ENCODE measurements around the gene PSPC1.
A peak's percentile ranks its signal among the peaks of the same experiment; 100 is the strongest.
"Not testable (repeated sequence)": the region's sequence is repeated elsewhere in the genome, so short reads cannot be mapped to it uniquely, and the experiment has no call there.

The PSPC1 gene

GRCh38 chr13:19695829-19696228 is 86.9 kb downstream of the PSPC1 start:
- H3K27ac ChIP-seq, result no peak overlapping the region
- TF ChIP-seq, protein P1, sequence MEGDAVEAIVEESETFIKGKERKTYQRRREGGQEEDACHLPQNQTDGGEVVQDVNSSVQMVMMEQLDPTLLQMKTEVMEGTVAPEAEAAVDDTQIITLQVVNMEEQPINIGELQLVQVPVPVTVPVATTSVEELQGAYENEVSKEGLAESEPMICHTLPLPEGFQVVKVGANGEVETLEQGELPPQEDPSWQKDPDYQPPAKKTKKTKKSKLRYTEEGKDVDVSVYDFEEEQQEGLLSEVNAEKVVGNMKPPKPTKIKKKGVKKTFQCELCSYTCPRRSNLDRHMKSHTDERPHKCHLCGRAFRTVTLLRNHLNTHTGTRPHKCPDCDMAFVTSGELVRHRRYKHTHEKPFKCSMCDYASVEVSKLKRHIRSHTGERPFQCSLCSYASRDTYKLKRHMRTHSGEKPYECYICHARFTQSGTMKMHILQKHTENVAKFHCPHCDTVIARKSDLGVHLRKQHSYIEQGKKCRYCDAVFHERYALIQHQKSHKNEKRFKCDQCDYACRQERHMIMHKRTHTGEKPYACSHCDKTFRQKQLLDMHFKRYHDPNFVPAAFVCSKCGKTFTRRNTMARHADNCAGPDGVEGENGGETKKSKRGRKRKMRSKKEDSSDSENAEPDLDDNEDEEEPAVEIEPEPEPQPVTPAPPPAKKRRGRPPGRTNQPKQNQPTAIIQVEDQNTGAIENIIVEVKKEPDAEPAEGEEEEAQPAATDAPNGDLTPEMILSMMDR (IDR thresholded peaks at IDR 0.05), result no peak
- TF ChIP-seq ZFX (IDR thresholded peaks at IDR 0.05; ENCODE audit: borderline replicate concordance), result no peak

DNA sequence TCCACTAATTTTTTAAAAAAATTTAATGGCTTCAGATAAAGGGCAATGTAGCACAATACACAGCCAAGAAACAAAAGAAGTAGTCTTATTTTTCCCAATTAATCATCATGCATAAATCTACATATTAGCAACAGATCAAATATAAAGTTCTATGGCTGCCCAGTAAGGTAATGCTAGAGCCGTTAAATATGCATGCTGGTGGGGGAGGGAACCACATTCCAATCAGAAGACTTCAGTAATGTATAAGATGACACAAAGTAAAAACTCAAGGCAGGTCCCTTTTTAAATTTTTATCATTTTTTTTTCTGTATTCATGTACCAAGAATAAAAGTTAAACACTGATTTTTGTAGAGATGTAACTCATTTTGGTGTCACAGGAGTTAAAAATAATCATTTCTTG is 87.3 kb downstream of the PSPC1 start:
- no peak overlapping the region for H3K27ac ChIP-seq
- TF ChIP-seq ZFX (IDR thresholded peaks at IDR 0.05; ENCODE audit: borderline replicate concordance), result no peak
- TF ChIP-seq, protein P1 (IDR thresholded peaks at IDR 0.05), result no peak

- not testable (repeated sequence) for H3K27ac ChIP-seq
These were observed 91.3 kb downstream of the PSPC1 start for GRCh38 chr13:19691447-19691846.

DNA sequence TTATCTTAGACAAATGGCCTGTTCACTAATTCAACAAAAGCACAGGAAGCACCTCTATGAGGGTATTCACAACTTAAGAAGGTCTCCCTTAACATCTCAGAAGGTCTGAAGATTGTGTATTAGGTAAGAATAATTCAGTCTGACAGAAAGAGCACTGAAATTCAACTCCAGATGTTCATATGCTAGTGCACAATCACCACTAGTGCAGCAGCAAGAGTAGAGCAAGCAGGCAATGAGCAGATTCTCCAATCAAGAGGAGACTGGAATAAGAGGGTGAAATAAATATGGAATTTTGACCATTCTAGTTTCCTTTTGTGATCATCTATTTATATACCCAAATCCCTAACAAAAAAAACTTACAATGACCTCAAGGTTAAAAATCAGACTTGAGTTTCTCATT is 97.3 kb downstream of the PSPC1 start:
- H3K27ac ChIP-seq, result peak overlapping the region; percentile 6; the same call in 1 of the 2 replicates
- no peak for TF ChIP-seq ZFX (IDR thresholded peaks at IDR 0.05; ENCODE audit: borderline replicate concordance)
- TF ChIP-seq, protein P1 (IDR thresholded peaks at IDR 0.05), result no peak

GRCh38 chr13:19685034-19685433 is 97.7 kb downstream of the PSPC1 start:
- TF ChIP-seq, protein P1 (IDR thresholded peaks at IDR 0.05), result no peak
- TF ChIP-seq ZFX (IDR thresholded peaks at IDR 0.05; ENCODE audit: borderline replicate concordance), result no peak
- peak overlapping the region; percentile 6; the same call in 1 of the 2 replicates for H3K27ac ChIP-seq

GRCh38 chr13:19681517-19681916 is 101.2 kb downstream of the PSPC1 start:
- TF ChIP-seq, protein P1 (IDR thresholded peaks at IDR 0.05), result no peak
- TF ChIP-seq ZFX (IDR thresholded peaks at IDR 0.05; ENCODE audit: borderline replicate concordance), result no peak
- no peak overlapping the region for H3K27ac ChIP-seq

DNA sequence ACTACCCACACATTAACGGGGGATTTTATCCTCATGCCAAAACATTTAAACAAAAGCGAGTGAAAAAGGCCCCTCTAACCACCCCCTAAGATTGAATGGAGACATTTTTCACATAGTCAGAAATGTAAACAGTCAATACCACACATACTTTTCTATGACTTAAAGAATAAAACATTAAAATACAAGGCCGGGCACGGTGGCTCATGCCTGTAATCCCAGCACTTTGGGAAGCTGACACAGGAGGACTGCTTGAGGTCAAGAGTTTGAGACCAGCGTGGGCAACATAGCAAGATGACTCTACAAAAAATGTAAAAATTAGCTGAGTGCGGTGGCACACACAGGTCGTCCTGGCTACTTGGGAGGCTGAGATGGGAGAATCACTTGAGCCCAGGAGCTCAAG is 102.0 kb downstream of the PSPC1 start:
- H3K27ac ChIP-seq, result no peak overlapping the region

DNA sequence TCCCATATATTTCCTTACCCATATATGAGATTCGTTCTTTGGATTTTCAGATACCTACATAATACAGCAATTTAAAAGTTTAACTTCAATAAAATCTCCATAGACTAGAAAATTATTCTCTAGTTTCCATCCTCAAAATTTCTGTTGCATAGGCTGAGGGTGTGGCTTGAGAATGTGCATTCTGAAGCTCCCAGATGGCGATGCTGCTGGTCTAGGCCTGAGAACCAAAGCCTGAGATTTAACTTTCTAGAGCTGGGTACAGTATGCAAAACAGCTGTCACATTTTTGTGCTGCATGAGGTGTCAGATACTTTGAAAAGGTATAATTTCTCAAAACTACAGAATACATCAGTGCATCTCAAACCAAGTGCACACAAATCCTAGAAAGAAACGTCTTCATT is 106.6 kb downstream of the PSPC1 start:
- TF ChIP-seq, protein P1 (IDR thresholded peaks at IDR 0.05), result no peak
- TF ChIP-seq ZFX (IDR thresholded peaks at IDR 0.05; ENCODE audit: borderline replicate concordance), result no peak
- no peak overlapping the region for H3K27ac ChIP-seq

More for the DNA sequence above, 102.0 kb downstream of the PSPC1 start:
- no peak for TF ChIP-seq ZFX (IDR thresholded peaks at IDR 0.05; ENCODE audit: borderline replicate concordance)
- TF ChIP-seq, protein P1 (IDR thresholded peaks at IDR 0.05), result no peak

Data from 22Rv1 (cell line).